Spleen (tissue), 11 donors: ENCODE measurements around the gene HOXD12. TPM values are rescaled to one million over a fixed set of nuclear protein-coding genes. Genes with fewer than 3 reads are reported as not detected.

Source experiments
- DNase-seq: peaks from one replicate; pipeline ENCODE4 v3.0.0-alpha.2; 2020
- H3K27ac ChIP-seq, 8 donors: fragments of 200-600 bp; sonication (generic) in 7 of 8; 1 replicate in 4 of 8; 2 replicates in 4 of 8; pipeline versions ENCODE4 v1.5.0 to v1.8.0; 2016 to 2021; ENCODE audit warnings: inconsistent platforms in 4 of 8, mild to moderate bottlenecking in 4 of 8, moderate library complexity in 1 of 8
- H3K27me3 ChIP-seq, 7 donors: fragments of 200-600 bp; sonication (generic) in 6 of 7; replicated peaks in 1 of 7; 1 replicate in 4 of 7; 2 replicates in 3 of 7; pipeline versions ENCODE4 v1.5.0 to v1.8.0; 2016 to 2021; ENCODE audit warnings: inconsistent platforms in 3 of 7, mild to moderate bottlenecking in 1 of 7
- H3K36me3 ChIP-seq, 6 donors: fragments of 200-600 bp; sonication (generic) in 5 of 6; 1 replicate in 4 of 6; 2 replicates in 2 of 6; pipeline versions ENCODE4 v1.5.0 to v1.8.0; 2016 to 2021; ENCODE audit warnings: inconsistent platforms in 2 of 6
- H3K4me1 ChIP-seq, 6 donors: fragments of 200-600 bp; sonication (generic) in 5 of 6; 1 replicate in 3 of 6; 2 replicates in 3 of 6; pipeline versions ENCODE4 v1.5.0 to v1.8.0; 2016 to 2021; ENCODE audit warnings: inconsistent platforms in 3 of 6
- H3K4me3 ChIP-seq, 8 donors: fragments of 200-600 bp; sonication (generic) in 7 of 8; 1 replicate in 4 of 8; 2 replicates in 4 of 8; pipeline versions ENCODE4 v1.5.0 to v1.8.0; 2016 to 2021; ENCODE audit warnings: inconsistent platforms in 4 of 8, mild to moderate bottlenecking in 4 of 8, moderate library complexity in 2 of 8
- H3K9me3 ChIP-seq, 8 donors: fragments of 200-600 bp; sonication (generic) in 7 of 8; 1 replicate in 4 of 8; 2 replicates in 4 of 8; pipeline versions ENCODE4 v1.5.0 to v1.8.0; 2016 to 2021; ENCODE audit warnings: inconsistent platforms in 4 of 8
- CTCF ChIP-seq, 11 experiments: fragments of 200-600 bp in 7 of 11; fragments of 450-650 bp in 4 of 11; sonication (generic) in 4 of 11; IDR thresholded peaks in 8 of 11; conservative IDR thresholded peaks in 3 of 11; 1 replicate in 7 of 11; 2 replicates in 4 of 11; pipeline versions ENCODE4 v1.4.0 to v1.8.0; 2016 to 2021; ENCODE audit warnings: antibody characterized with exemption in 11 of 11, inconsistent platforms in 4 of 11, mild to moderate bottlenecking in 1 of 11
- POLR2A ChIP-seq, 3 donors: fragments of 450-650 bp; IDR thresholded peaks; one replicate each; pipeline ENCODE4 v1.5.1; 2017; ENCODE audit warnings: antibody characterized with exemption in 3 of 3, mild to moderate bottlenecking in 1 of 3
- POLR2AphosphoS5 ChIP-seq, 3 donors: sonication (generic); formaldehyde crosslinking; IDR thresholded peaks; one replicate each; pipeline ENCODE4 v1.5.1; 2017; ENCODE audit warnings: antibody characterized with exemption in 3 of 3
- WGBS, 5 donors: extraction: QIAGEN DNeasy Blood & Tissue Kit in 3 of 5; methylation state at CpG; one replicate each; pipeline versions ENCODE4 v1.1.5 to v1.1.7; 2013 to 2018; 5-methylcytosine and 5-hydroxymethylcytosine counted together
- intact Hi-C: fragments of 100-400 bp; cut with DNase I; formaldehyde crosslinking; loops from one replicate; pipeline ENCODE4 v1.15.0; 2023; ENCODE audit warnings: low total_unique reads
- polyA plus RNA-seq, 3 donors: library from polyadenylated mRNA; stranded (reverse); fragments of 200-250 nt; gene quantifications; one replicate each; pipeline ENCODE4 v1.2.1, GENCODE V29; 2013
- total RNA-seq, 7 donors: library from RNA; depleted of rRNA in 3 of 7; stranded (reverse); fragments of >200 nt in 3 of 7; fragmentation: NEBNext Ultra II Directional in 4 of 7; extraction: Animal tissue kit (Norgen Biotek cat#: 25700) in 4 of 7; gene quantifications; one replicate each; pipeline versions ENCODE4 v1.1.0 to v1.2.1, GENCODE V29; 2016 to 2021
- donor health status: healthy with polysubstance abuse.
- donor health status: DM: no; HTN: no; CAD: no; lungs with moderate emphysema.
- donor health status: DM: no; HTN: no; CAD: no.
- donor health status: Bipolar disorder and iron deficiency.
- donor health status: healthy.
- donor health status: DM: no; HTN: no; CAD: no.
- donor health status: DM: yes; HTN: yes; CAD: no.

Gene HOXD12
- total and polyA plus RNA-seq, 10 donors: not detected

GRCh38 chr2:176145085-176145969 lies 45.7 kb downstream of the HOXD12 start:
- no peak overlapping the region for H3K4me3 ChIP-seq
- H3K27me3 ChIP-seq: peaks cover 0 to 100% (median 49%) of the 10 kb centered on the region in 7 donors
- intact Hi-C loops: no loop called here
- no peak for DNase-seq
- no peaks in the 10 kb centered on the region for H3K9me3 ChIP-seq
- no peak for TF ChIP-seq CTCF (IDR thresholded peaks at IDR 0.05 in 8 of 11, conservative IDR thresholded peaks at IDR 0.05 in 3 of 11)
- TF ChIP-seq POLR2A (IDR thresholded peaks at IDR 0.05): no peak
- TF ChIP-seq POLR2AphosphoS5 (IDR thresholded peaks at IDR 0.05): no peak
- H3K27ac ChIP-seq: no peak overlapping the region
- H3K36me3 ChIP-seq: no peaks in the 10 kb centered on the region
- H3K4me1 ChIP-seq: peaks cover 0 to 21% (median 8%) of the 10 kb centered on the region in 6 donors
- WGBS, 5 donors: 56 to 63% (median 60%) methylated on average over 4 of the region's 4 CpGs

- no peak for DNase-seq
- Histone ChIP-seq H3K27ac (no peak overlapping the region), H3K4me3 (no peak overlapping the region), H3K9me3 (no peaks in the 10 kb centered on the region), H3K27me3 (peaks cover 0 to 100% (median 49%) of the 10 kb centered on the region in 7 donors), H3K36me3 (no peaks in the 10 kb centered on the region), H3K4me1 (peaks cover 0 to 14% (median under 1%) of the 10 kb centered on the region in 6 donors)
- WGBS, 5 donors: 21 to 46% (median 33%) methylated on average over 6 of the region's 6 CpGs
- TF ChIP-seq POLR2AphosphoS5 (IDR thresholded peaks at IDR 0.05) (no peak), POLR2A (IDR thresholded peaks at IDR 0.05) (no peak), CTCF (IDR thresholded peaks at IDR 0.05 in 8 of 11, conservative IDR thresholded peaks at IDR 0.05 in 3 of 11) (no peak)
- intact Hi-C loops: no loop called here
These were observed 46.5 kb downstream of the HOXD12 start for GRCh38 chr2:176146101-176146500.

- H3K27ac ChIP-seq: no peak overlapping the region
- peaks cover 0 to 14% (median 2%) of the 10 kb centered on the region in 6 donors for H3K4me1 ChIP-seq
- intact Hi-C loops: no loop called here
- H3K36me3 ChIP-seq: no peaks in the 10 kb centered on the region
- no peak for TF ChIP-seq POLR2AphosphoS5 (IDR thresholded peaks at IDR 0.05)
- no peak for TF ChIP-seq CTCF (IDR thresholded peaks at IDR 0.05 in 8 of 11, conservative IDR thresholded peaks at IDR 0.05 in 3 of 11)
- no peak for TF ChIP-seq POLR2A (IDR thresholded peaks at IDR 0.05)
- peaks cover 0 to 100% (median 54%) of the 10 kb centered on the region in 7 donors for H3K27me3 ChIP-seq
- no peak for DNase-seq
- H3K4me3 ChIP-seq: no peak overlapping the region
- no peaks in the 10 kb centered on the region for H3K9me3 ChIP-seq
These were observed 47.0 kb downstream of the HOXD12 start for GRCh38 chr2:176146645-176147044.

- DNase-seq: peak; percentile 41
- H3K36me3 ChIP-seq: no peaks in the 10 kb centered on the region
- peaks cover 0 to 100% (median 59%) of the 10 kb centered on the region in 7 donors for H3K27me3 ChIP-seq
- no peaks in the 10 kb centered on the region for H3K9me3 ChIP-seq
- TF ChIP-seq POLR2AphosphoS5 (IDR thresholded peaks at IDR 0.05) (no peak), CTCF (IDR thresholded peaks at IDR 0.05 in 8 of 11, conservative IDR thresholded peaks at IDR 0.05 in 3 of 11) (no peak)
- intact Hi-C loops: no loop called here
- no peak overlapping the region for H3K4me3 ChIP-seq
- H3K27ac ChIP-seq: no peak overlapping the region
- peaks cover 0 to 19% (median 4%) of the 10 kb centered on the region in 6 donors for H3K4me1 ChIP-seq
- 24 to 45% (median 34%) methylated on average over 28 to 32 of the region's 32 CpGs for WGBS, 5 donors
These were observed 47.7 kb downstream of the HOXD12 start for GRCh38 chr2:176147210-176147799.
